ENCODE data around the gene OBP2B.
"Not testable (repeated sequence)": the region's sequence is repeated elsewhere in the genome, so short reads cannot be mapped to it uniquely, and the experiment has no call there.

OBP2B gene

GRCh38 chr9:133221177-133221809 lies 12.2 kb upstream of the OBP2B start:
- no peak for DNase-seq (ENCODE audit: low read depth)

- DNase-seq (ENCODE audit: low read depth), result not testable (repeated sequence)
Measured at GRCh38 chr9:133218049-133218975, 9.3 kb upstream of the OBP2B start.

GRCh38 chr9:133217333-133217988 lies 8.4 kb upstream of the OBP2B start:
- not testable (repeated sequence) for DNase-seq (ENCODE audit: low read depth)

- DNase-seq (ENCODE audit: low read depth), result peak; percentile 19
Measured at GRCh38 chr9:133214276-133214675, 5.2 kb upstream of the OBP2B start.

GRCh38 chr9:133210609-133211008 lies 1.6 kb upstream of the OBP2B start:
- no peak for DNase-seq (ENCODE audit: low read depth)

- no peak for DNase-seq (ENCODE audit: low read depth)
Measured at GRCh38 chr9:133210202-133210532, 1.1 kb upstream of the OBP2B start.

GRCh38 chr9:133209327-133210201 lies 514 bp upstream of the OBP2B start:
- DNase-seq (ENCODE audit: low read depth), result not testable (repeated sequence)

GRCh38 chr9:133208171-133208879 lies 725 bp downstream of the OBP2B start:
- DNase-seq (ENCODE audit: low read depth), result not testable (repeated sequence)

GRCh38 chr9:133207540-133208170 lies 1.4 kb downstream of the OBP2B start:
- no peak for DNase-seq (ENCODE audit: low read depth)

- no peak for DNase-seq (ENCODE audit: low read depth)
Measured at GRCh38 chr9:133207021-133207531, 2.0 kb downstream of the OBP2B start.

GRCh38 chr9:133205996-133206931 lies 2.8 kb downstream of the OBP2B start:
- DNase-seq (ENCODE audit: low read depth), result no peak

GRCh38 chr9:133205481-133205887 lies 3.6 kb downstream of the OBP2B start:
- DNase-seq (ENCODE audit: low read depth), result not testable (repeated sequence)

GRCh38 chr9:133204993-133205336 lies 4.1 kb downstream of the OBP2B start:
- no peak for DNase-seq (ENCODE audit: low read depth)

GRCh38 chr9:133204335-133204992 lies 4.6 kb downstream of the OBP2B start:
- no peak for DNase-seq (ENCODE audit: low read depth)

- DNase-seq (ENCODE audit: low read depth), result no peak
Measured at GRCh38 chr9:133203506-133204075, 5.5 kb downstream of the OBP2B start.

- DNase-seq (ENCODE audit: low read depth), result no peak
Measured at GRCh38 chr9:133202688-133203453, 6.2 kb downstream of the OBP2B start.

GRCh38 chr9:133202145-133202513 lies 6.9 kb downstream of the OBP2B start:
- no peak for DNase-seq (ENCODE audit: low read depth)
